H9 (cell line): Measurements from ENCODE around the gene GAN. TPM values are rescaled to one million over a fixed set of nuclear protein-coding genes. Genes with fewer than 3 reads are reported as not detected.

Experiments
- DNase-seq: peaks from one replicate; pipeline ENCODE4 v3.0.0-alpha.2; 2017
- H2AFZ ChIP-seq: one replicate; pipeline ENCODE4 v1.6.1; 2013; ENCODE audit warnings: mild to moderate bottlenecking, low read length, control low read depth, moderate library complexity
- H2AK5ac ChIP-seq: 2 replicates; pipeline ENCODE4 v1.6.1; 2013; ENCODE audit warnings: low read length, control low read depth, mixed read lengths; ENCODE audit not compliant: insufficient read length
- H2BK120ac ChIP-seq: one replicate; pipeline ENCODE4 v1.6.1; 2013; ENCODE audit warnings: low read depth, mild to moderate bottlenecking, low read length, control low read depth, inconsistent platforms; ENCODE audit not compliant: poor library complexity, severe bottlenecking
- H2BK12ac ChIP-seq: 2 replicates; pipeline ENCODE4 v1.6.1; 2013; ENCODE audit warnings: low read length, control low read depth, mixed read lengths, low read depth; ENCODE audit not compliant: insufficient read length
- H2BK15ac ChIP-seq: 2 replicates; pipeline ENCODE4 v1.6.1; 2013; ENCODE audit warnings: low read depth, low read length, control low read depth
- H2BK20ac ChIP-seq: one replicate; pipeline ENCODE4 v1.6.1; 2013; ENCODE audit warnings: low read depth, mild to moderate bottlenecking, low read length, control low read depth, inconsistent platforms; ENCODE audit not compliant: poor library complexity, severe bottlenecking
- H2BK5ac ChIP-seq: 2 replicates; pipeline ENCODE4 v1.6.1; 2013; ENCODE audit warnings: low read length, control low read depth, mixed read lengths; ENCODE audit not compliant: insufficient read length
- H3K14ac ChIP-seq: 2 replicates; pipeline ENCODE4 v1.6.1; 2013; ENCODE audit warnings: low read length, control low read depth; ENCODE audit not compliant: insufficient read depth
- H3K18ac ChIP-seq: 2 replicates; pipeline ENCODE4 v1.6.1; 2013; ENCODE audit warnings: low read depth, mild to moderate bottlenecking, mixed read lengths, low read length, control low read depth; ENCODE audit not compliant: insufficient read length
- H3K23ac ChIP-seq: 2 replicates; pipeline ENCODE4 v1.6.1; 2013; ENCODE audit warnings: low read length, control low read depth, mixed read lengths, low read depth; ENCODE audit not compliant: insufficient read length
- H3K23me2 ChIP-seq: 2 replicates; pipeline ENCODE4 v1.6.1; 2013; ENCODE audit warnings: low read depth, mild to moderate bottlenecking, mixed read lengths, low read length, control low read depth; ENCODE audit not compliant: insufficient read length, poor library complexity, severe bottlenecking
- H3K27ac ChIP-seq: 2 replicates; pipeline ENCODE4 v1.5.1; 2013; ENCODE audit warnings: low read length, control low read depth, mixed read lengths, low read depth; ENCODE audit not compliant: insufficient read length
- H3K27me3 ChIP-seq: 2 replicates; pipeline ENCODE4 v1.6.1; 2013; ENCODE audit warnings: low read length, control low read depth, inconsistent platforms; ENCODE audit not compliant: insufficient read depth
- H3K4ac ChIP-seq: 2 replicates; pipeline ENCODE4 v1.6.1; 2013; ENCODE audit warnings: low read depth, mild to moderate bottlenecking, control low read depth, inconsistent platforms, low read length, moderate library complexity
- H3K4me1 ChIP-seq: 2 replicates; pipeline ENCODE4 v1.6.1; 2013; ENCODE audit warnings: low read length, control low read depth, inconsistent platforms; ENCODE audit not compliant: insufficient read depth
- H3K4me2 ChIP-seq: 2 replicates; pipeline ENCODE4 v1.6.1; 2013; ENCODE audit warnings: low read length, control low read depth, mixed read lengths; ENCODE audit not compliant: insufficient read length, insufficient read depth
- H3K56ac ChIP-seq: 2 replicates; pipeline ENCODE4 v1.6.1; 2013; ENCODE audit warnings: low read depth, mild to moderate bottlenecking, mixed read lengths, low read length, control low read depth; ENCODE audit not compliant: insufficient read length
- H3K79me1 ChIP-seq: 2 replicates; pipeline ENCODE4 v1.6.1; 2013; ENCODE audit warnings: low read depth, mild to moderate bottlenecking, moderate library complexity, low read length, control low read depth, inconsistent platforms; ENCODE audit not compliant: insufficient read depth, poor library complexity, severe bottlenecking
- H3K79me2 ChIP-seq: 2 replicates; pipeline ENCODE4 v1.6.1; 2013; ENCODE audit warnings: low read length, control low read depth, inconsistent platforms; ENCODE audit not compliant: insufficient read depth
- H3K9ac ChIP-seq: 2 replicates; pipeline ENCODE4 v1.6.1; 2013; ENCODE audit warnings: low read length, control low read depth, mixed read lengths; ENCODE audit not compliant: insufficient read length; ENCODE audit errors: extremely low read depth
- H3K9me3 ChIP-seq: one replicate; pipeline ENCODE4 v1.6.1; 2013; ENCODE audit warnings: low read depth, low read length, inconsistent platforms; ENCODE audit not compliant: control insufficient read depth
- H3T11ph ChIP-seq: one replicate; pipeline ENCODE4 v1.6.1; 2013; ENCODE audit warnings: mild to moderate bottlenecking, low read length, control low read depth, inconsistent platforms
- H4K20me1 ChIP-seq: one replicate; pipeline ENCODE4 v1.6.1; 2013; ENCODE audit not compliant: control insufficient read depth, insufficient read length, insufficient read depth
- H4K5ac ChIP-seq: 2 replicates; pipeline ENCODE4 v1.6.1; 2013; ENCODE audit warnings: low read depth, mild to moderate bottlenecking, mixed read lengths, low read length, control low read depth; ENCODE audit not compliant: insufficient read length
- H4K8ac ChIP-seq: replicated peaks from 2 replicates; pipeline ENCODE4 v1.6.1; 2013; ENCODE audit warnings: low read length, control low read depth, mixed read lengths, low read depth; ENCODE audit not compliant: insufficient read length
- H4K91ac ChIP-seq: 2 replicates; pipeline ENCODE4 v1.6.1; 2013; ENCODE audit warnings: low read depth, mild to moderate bottlenecking, moderate library complexity, mixed read lengths, low read length, control low read depth; ENCODE audit not compliant: insufficient read length
- H3K27ac Mint-ChIP-seq, 3 experiments: 2 replicates in 2 of 3; 3 replicates in 1 of 3; pipeline ENCODE4 v1.8.0; 2020 to 2021; ENCODE audit warnings: mixed read lengths in 3 of 3, mild to moderate bottlenecking in 1 of 3, moderate library complexity in 1 of 3
- H3K27me3 Mint-ChIP-seq: 2 replicates; pipeline ENCODE4 v1.8.0; 2021; ENCODE audit warnings: low read depth, mild to moderate bottlenecking, moderate library complexity, mixed read lengths
- H3K36me3 Mint-ChIP-seq, 3 experiments: 2 replicates in 2 of 3; 3 replicates in 1 of 3; pipeline ENCODE4 v1.8.0; 2020 to 2021; ENCODE audit warnings: low read depth in 3 of 3, mixed read lengths in 3 of 3; ENCODE audit not compliant: insufficient read depth in 1 of 3
- H3K4me1 Mint-ChIP-seq, 2 experiments: 2 replicates each; pipeline ENCODE4 v1.8.0; 2020; ENCODE audit warnings: mixed read lengths in 2 of 2
- H3K4me3 Mint-ChIP-seq, 2 experiments: 2 replicates in 1 of 2; 3 replicates in 1 of 2; pipeline ENCODE4 v1.8.0; 2020 to 2021; ENCODE audit warnings: mild to moderate bottlenecking in 2 of 2, mixed read lengths in 2 of 2, moderate library complexity in 1 of 2
- H3K9me3 Mint-ChIP-seq, 2 experiments: 2 replicates in 1 of 2; 3 replicates in 1 of 2; pipeline ENCODE4 v1.8.0; 2020; ENCODE audit warnings: mild to moderate bottlenecking in 2 of 2, mixed read lengths in 2 of 2, moderate library complexity in 1 of 2
- CTCF ChIP-seq: fragments of 200-600 bp; sonication (generic); conservative IDR thresholded peaks from 3 replicates; pipeline ENCODE4 v1.8.0; 2021; ENCODE audit warnings: antibody characterized with exemption, mild to moderate bottlenecking
- WGBS: extraction: QIAGEN DNeasy Blood & Tissue Kit; methylation state at CpG from one replicate; pipeline ENCODE4 v1.1.7; 2013; ENCODE audit warnings: missing lambda C conversion rate, low lambda C conversion rate, mixed read lengths; ENCODE audit not compliant: insufficient read length; ENCODE audit errors: extremely low coverage; 5-methylcytosine and 5-hydroxymethylcytosine counted together
- total RNA-seq: library from RNA; stranded (reverse); gene quantifications from 2 replicates; pipeline ENCODE4 v1.2.1, GENCODE V29; 2021

The GAN gene
- total RNA-seq, 1 experiment from 2014 or later, result 20.9 TPM

GRCh38 chr16:81376880-81377279, 62.1 kb downstream of the GAN start:
- Histone ChIP-seq H3K9me3 (no peaks in the 10 kb centered on the region), H3K4me2 (no peak overlapping the region), H3K79me1 (no peaks in the 10 kb centered on the region), H4K91ac (no peak overlapping the region), H3K9ac (no peak overlapping the region), H2AFZ (no peak overlapping the region), H3K27ac (no peak overlapping the region), H3T11ph (no peak overlapping the region), H2BK15ac (no peak overlapping the region), H4K20me1 (no peaks in the 10 kb centered on the region), H3K23ac (no peak overlapping the region), H2AK5ac (no peak overlapping the region), H3K4ac (no peak overlapping the region), H3K56ac (no peak overlapping the region), H2BK12ac (no peak overlapping the region), H4K8ac (no peak overlapping the region), H3K14ac (no peak overlapping the region), H3K23me2 (no peaks in the 10 kb centered on the region), H3K79me2 (no peaks in the 10 kb centered on the region), H2BK120ac (no peak overlapping the region), H2BK20ac (no peak overlapping the region), H4K5ac (no peak overlapping the region), H3K27me3 (no peaks in the 10 kb centered on the region), H3K4me1 (no peaks in the 10 kb centered on the region), H2BK5ac (no peak overlapping the region), H3K18ac (no peak overlapping the region)
- Mint-ChIP-seq H3K9me3 (no peaks in the 10 kb centered on the region), H3K4me1 (peaks cover 2 to 9% of the 10 kb centered on the region in 2 experiments; a peak in 3 of 4 replicates), H3K27ac (no peak overlapping the region; a peak in 1 of 7 replicates), H3K4me3 (no peak overlapping the region), H3K27me3 (no peaks in the 10 kb centered on the region), H3K36me3 (peaks cover 1 to 39% (median 14%) of the 10 kb centered on the region in 3 experiments; a peak in 6 of 7 replicates)
- no CpG with 5 or more reads among the region's 7 CpGs for WGBS
- DNase-seq, result no peak
- no peak for TF ChIP-seq CTCF
